ENCODE data around the gene PACS2.
"Not testable (repeated sequence)": the region's sequence is repeated elsewhere in the genome, so short reads cannot be mapped to it uniquely, and the experiment has no call there.

The PACS2 gene

DNA sequence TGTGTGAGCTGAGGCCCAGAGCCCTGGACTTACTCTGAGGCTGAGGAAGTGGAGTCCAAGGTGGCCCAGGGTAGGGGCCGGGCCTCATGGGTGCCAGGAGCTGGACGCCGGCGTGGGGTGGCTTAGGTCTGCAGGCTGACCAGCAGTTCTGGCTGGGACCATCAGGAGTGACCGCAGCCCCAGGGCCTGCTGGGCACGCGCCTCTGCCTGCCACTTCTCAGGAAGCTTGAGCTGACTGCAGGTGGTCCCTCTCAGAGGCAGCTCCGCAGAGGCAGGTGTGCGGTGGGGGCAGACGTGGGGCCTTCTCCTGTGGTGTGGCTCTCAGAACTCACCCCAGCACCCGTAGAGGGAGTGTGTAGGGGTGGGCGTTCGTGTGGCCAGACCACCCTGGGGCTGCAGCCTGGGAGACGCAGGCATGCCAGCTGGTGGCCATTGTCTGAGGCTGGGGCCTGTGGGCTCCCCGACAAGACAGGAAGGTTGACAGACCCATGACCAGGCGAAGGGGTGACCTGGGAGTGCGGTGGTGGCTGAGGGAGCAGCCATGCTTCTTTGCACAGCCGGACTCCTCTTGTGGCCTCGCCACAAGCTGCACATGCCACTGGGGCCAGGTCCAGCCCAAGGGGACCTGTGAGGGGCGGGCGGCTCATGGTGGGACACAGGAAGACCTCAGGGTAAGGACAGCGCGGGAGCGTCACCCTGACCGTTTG is 43.7 kb downstream of the PACS2 start:
- no peak overlapping the region for H3K4me3 ChIP-seq (ENCODE audit: low read length)
- no peak for DNase-seq (ENCODE audit: low read depth)
- TF ChIP-seq, protein P1, sequence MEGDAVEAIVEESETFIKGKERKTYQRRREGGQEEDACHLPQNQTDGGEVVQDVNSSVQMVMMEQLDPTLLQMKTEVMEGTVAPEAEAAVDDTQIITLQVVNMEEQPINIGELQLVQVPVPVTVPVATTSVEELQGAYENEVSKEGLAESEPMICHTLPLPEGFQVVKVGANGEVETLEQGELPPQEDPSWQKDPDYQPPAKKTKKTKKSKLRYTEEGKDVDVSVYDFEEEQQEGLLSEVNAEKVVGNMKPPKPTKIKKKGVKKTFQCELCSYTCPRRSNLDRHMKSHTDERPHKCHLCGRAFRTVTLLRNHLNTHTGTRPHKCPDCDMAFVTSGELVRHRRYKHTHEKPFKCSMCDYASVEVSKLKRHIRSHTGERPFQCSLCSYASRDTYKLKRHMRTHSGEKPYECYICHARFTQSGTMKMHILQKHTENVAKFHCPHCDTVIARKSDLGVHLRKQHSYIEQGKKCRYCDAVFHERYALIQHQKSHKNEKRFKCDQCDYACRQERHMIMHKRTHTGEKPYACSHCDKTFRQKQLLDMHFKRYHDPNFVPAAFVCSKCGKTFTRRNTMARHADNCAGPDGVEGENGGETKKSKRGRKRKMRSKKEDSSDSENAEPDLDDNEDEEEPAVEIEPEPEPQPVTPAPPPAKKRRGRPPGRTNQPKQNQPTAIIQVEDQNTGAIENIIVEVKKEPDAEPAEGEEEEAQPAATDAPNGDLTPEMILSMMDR (IDR thresholded peaks at IDR 0.05; ENCODE audit: insufficient read depth, low read depth, low read length, missing control alignments) = no peak

DNA sequence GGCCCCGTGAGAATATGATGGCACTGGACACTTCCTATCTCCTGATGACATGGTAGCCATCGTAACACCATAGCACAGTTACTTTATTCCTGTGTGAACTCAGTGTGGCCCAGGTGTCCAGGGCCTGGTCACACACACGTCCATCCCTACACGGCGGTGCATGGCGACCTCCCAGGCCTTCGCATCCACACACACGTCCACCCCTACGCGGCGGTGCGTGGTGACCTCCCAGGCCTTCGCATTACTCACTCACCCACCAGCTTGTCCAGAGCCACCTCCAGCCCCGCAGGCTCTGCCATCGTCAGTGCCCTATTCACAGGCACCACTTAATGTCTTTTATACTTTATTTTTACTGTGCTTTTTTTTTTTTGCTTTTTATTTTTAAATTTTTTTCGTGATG is 44.4 kb downstream of the PACS2 start:
- H3K4me3 ChIP-seq (ENCODE audit: low read length) = no peak overlapping the region
- no peak for DNase-seq (ENCODE audit: low read depth)
- TF ChIP-seq, protein P1 (IDR thresholded peaks at IDR 0.05; ENCODE audit: insufficient read depth, low read depth, low read length, missing control alignments) = no peak

DNA sequence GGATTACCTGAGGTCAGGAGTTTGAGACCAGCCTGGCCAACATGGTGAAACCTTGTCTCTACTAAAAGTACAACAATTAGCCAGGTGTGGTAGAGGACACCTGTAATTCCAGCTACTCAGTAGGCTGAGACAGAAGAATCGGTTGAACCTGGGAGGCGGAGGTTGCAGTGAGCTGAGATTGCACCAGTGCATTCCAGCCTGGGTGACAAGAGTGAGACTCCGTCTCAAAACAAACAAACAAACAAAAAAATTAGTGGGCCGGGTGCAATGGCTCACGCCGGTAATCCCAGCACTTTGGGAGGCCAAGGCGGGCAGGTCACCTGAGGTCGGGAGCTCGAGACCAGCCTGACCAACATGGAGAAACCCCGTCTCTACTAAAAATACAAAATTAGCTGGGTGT is 46.9 kb downstream of the PACS2 start:
- DNase-seq (ENCODE audit: low read depth); H3K4me3 ChIP-seq (ENCODE audit: low read length): not testable (repeated sequence)

DNA sequence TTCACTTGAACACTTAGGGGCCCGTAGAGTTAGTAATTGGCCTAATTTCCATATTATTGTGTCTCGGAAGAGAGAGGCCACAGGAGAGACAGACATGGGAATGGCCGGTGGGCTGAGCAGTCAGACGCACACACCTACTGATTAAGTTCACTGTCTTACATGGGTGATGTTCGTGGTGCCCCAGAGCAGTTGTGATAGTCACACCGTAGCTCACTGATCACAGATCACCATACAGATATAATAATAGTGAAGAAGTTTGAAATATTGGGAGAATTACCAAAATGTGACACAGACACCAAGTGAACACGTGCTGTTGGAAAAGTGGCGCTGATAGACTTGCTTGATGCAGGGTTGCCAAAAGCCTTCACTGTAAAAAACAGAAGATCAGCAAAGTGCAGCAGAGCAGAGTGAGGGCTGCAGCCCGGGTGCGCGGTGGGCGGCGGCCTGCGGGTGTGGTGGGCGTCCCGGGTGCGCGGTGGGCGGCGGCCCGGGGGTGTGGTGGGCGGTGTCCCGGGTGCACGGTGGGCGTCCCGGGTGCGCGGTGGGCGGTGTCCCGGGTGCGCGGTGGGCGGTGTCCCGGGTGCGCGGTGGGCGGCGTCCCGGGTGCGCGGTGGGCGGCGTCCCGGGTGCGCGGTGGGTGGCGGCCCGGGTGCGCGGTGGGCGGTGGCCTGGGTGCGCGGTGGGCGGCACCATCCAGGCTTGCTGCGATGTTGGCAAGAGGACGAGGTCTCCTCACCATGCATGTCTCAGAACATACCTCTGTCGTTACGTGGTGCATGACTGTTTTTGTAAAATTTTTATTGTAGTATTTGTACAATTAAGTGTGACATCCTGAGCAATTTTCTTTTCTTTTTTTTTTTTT is 49.5 kb downstream of the PACS2 start:
- DNase-seq (ENCODE audit: low read depth) = peak; percentile 59
- TF ChIP-seq, protein P1 (IDR thresholded peaks at IDR 0.05; ENCODE audit: insufficient read depth, low read depth, low read length, missing control alignments) = no peak
- no peak overlapping the region for H3K4me3 ChIP-seq (ENCODE audit: low read length)

DNA sequence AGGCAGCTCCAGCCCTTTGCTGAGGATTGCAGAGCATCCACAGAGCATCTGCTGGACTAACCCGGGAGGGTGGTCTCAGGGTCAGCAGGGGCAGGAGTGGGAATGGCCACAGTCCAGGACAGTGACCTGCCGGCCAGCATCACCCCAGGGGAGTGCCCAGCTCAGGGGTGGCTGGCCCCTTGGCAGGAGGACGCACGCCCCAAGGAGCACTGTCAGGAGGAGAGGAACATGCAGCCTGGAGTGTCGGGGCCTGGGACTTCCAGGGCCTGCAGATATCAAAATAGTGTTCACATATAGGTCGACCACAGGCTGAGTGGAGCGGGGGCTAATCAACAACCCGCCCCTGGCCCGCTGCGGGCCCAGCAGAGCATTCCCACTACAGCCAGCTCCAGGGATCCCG is 50.6 kb downstream of the PACS2 start:
- DNase-seq (ENCODE audit: low read depth) = no peak
- TF ChIP-seq, protein P1 (IDR thresholded peaks at IDR 0.05; ENCODE audit: insufficient read depth, low read depth, low read length, missing control alignments) = no peak
- no peak overlapping the region for H3K4me3 ChIP-seq (ENCODE audit: low read length)

DNA sequence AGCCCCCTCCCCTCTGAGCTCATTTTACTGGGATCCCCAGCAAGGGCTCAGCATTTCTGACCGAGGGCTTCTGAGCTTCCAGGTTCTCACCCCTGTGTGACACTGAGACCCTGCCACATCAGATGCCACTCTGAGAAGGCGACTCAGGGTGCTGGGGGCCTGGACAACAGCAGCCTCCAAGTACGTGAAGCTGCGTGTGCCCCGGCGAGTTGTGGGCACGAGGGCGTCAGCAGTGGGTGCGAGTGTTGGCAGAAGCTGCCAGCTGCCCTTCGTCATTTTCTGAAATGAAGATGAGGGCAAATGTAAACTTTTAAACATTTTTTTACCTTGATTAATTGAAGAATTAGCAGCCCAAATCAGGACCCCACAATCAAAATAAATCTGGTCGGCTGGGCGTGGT is 51.1 kb downstream of the PACS2 start:
- no peak overlapping the region for H3K4me3 ChIP-seq (ENCODE audit: low read length)
- TF ChIP-seq, protein P1 (IDR thresholded peaks at IDR 0.05; ENCODE audit: insufficient read depth, low read depth, low read length, missing control alignments) = no peak
- no peak for DNase-seq (ENCODE audit: low read depth)

DNA sequence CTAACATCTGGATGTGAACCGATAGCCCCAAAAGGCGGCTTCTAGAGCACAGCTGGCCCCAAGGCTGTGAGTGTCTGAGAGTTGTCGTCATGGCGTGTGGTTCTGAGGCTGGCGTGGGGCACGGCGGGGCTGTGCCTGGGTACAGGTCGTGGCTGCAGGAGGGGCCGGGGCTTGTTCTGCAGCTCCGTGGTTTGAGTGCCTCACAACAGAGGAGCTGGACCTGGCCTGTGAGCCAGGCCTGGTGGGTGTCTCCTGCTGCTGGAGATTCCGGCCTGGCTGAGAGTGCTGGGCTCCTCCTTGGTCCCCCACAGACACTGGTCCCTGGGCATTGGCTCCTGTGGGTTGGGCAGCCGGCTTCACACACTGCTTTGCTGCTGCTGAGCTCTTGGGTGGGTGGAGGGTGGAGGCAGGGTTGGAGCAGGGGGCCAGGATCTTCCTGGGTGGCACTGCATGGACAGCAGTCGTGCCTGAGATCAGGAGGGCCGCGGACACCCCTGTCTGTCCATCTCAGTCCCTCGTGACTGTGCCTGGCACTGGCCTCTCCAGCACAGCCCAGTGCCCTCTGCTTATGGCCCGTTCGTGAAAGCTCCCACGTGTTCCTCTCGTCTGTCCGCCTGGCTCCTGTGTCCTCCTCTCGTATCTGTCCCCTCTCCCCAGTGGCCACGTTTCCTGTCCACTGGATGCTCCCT is 52.0 kb downstream of the PACS2 start:
- TF ChIP-seq, protein P1 (IDR thresholded peaks at IDR 0.05; ENCODE audit: insufficient read depth, low read depth, low read length, missing control alignments) = no peak
- no peak for DNase-seq (ENCODE audit: low read depth)
- H3K4me3 ChIP-seq (ENCODE audit: low read length) = no peak overlapping the region

Data from epithelial cell of esophagus (primary cell).